ENCODE measurements around the gene HAAO.

HAAO gene

GRCh38 chr2:42768706-42769256 is 23.6 kb downstream of the HAAO start:
- DNase-seq (ENCODE audit: low read depth in 2 of 2): no peak

GRCh38 chr2:42767899-42768705 is 24.3 kb downstream of the HAAO start:
- no peak for DNase-seq (ENCODE audit: low read depth in 2 of 2)

GRCh38 chr2:42767080-42767898 is 25.1 kb downstream of the HAAO start:
- no peak for DNase-seq (ENCODE audit: low read depth in 2 of 2)

- DNase-seq (ENCODE audit: low read depth in 2 of 2): no peak
These were observed 26.7 kb downstream of the HAAO start for GRCh38 chr2:42765686-42766085.

GRCh38 chr2:42764901-42765300 is 27.5 kb downstream of the HAAO start:
- no peak for DNase-seq (ENCODE audit: low read depth in 2 of 2)

GRCh38 chr2:42764096-42764495 is 28.3 kb downstream of the HAAO start, which contains the start of gene OXER1:
TSS of gene OXER1 (minus strand) at chr2:42764135. CDS start at chr2:42764062, 73 bp downstream.
- DNase-seq (ENCODE audit: low read depth in 2 of 2): no peak

- no peak for DNase-seq (ENCODE audit: low read depth in 2 of 2)
These were observed 29.3 kb downstream of the HAAO start for GRCh38 chr2:42762823-42763804.

- no peak for DNase-seq (ENCODE audit: low read depth in 2 of 2)
These were observed 30.2 kb downstream of the HAAO start for GRCh38 chr2:42762155-42762554.

- DNase-seq (ENCODE audit: low read depth in 2 of 2): no peak
These were observed 30.8 kb downstream of the HAAO start for GRCh38 chr2:42761554-42761953.

GRCh38 chr2:42758751-42759150 is 33.6 kb downstream of the HAAO start:
- no peak for DNase-seq (ENCODE audit: low read depth in 2 of 2)

- DNase-seq (ENCODE audit: low read depth in 2 of 2): no peak
These were observed 34.2 kb downstream of the HAAO start for GRCh38 chr2:42757981-42758740.

GRCh38 chr2:42756966-42757513 is 35.3 kb downstream of the HAAO start:
- no peak for DNase-seq (ENCODE audit: low read depth in 2 of 2)

GRCh38 chr2:42756150-42756775 is 36.1 kb downstream of the HAAO start:
- DNase-seq (ENCODE audit: low read depth in 2 of 2): no peak

- DNase-seq (ENCODE audit: low read depth in 2 of 2): no peak
These were observed 37.0 kb downstream of the HAAO start for GRCh38 chr2:42755191-42755880.

- no peak for DNase-seq (ENCODE audit: low read depth in 2 of 2)
These were observed 37.6 kb downstream of the HAAO start for GRCh38 chr2:42754776-42755140.

- no peak for DNase-seq (ENCODE audit: low read depth in 2 of 2)
These were observed 38.2 kb downstream of the HAAO start for GRCh38 chr2:42754021-42754775.

- DNase-seq (ENCODE audit: low read depth in 2 of 2): no peak
These were observed 39.3 kb downstream of the HAAO start for GRCh38 chr2:42752816-42753813.

All from stimulated activated CD4-positive, alpha-beta T cell treated with anti-CD3 and anti-CD28 coated beads, Interleukin-15, amount 100 ng/mL, for 48 hours (primary cell).